SK-N-SH treated with all-trans-retinoic acid at 6 μM for 48 hours (cell line): ENCODE measurements around the gene COPG2.
"Not testable (repeated sequence)": the region's sequence is repeated elsewhere in the genome, so short reads cannot be mapped to it uniquely, and the experiment has no call there.

Experiments
- ATAC-seq: fragments of 200-7000 bp; cut with Tn5 transposase; 3 replicates; pipeline ENCODE4 v1.9.1; 2020; ENCODE audit warnings: mild to moderate bottlenecking, moderate library complexity
- ARNTL ChIP-seq: fragments of 450-650 bp; formaldehyde crosslinking; IDR thresholded peaks from 2 replicates; pipeline ENCODE4 v1.5.0; 2020; ENCODE audit warnings: low read depth, mild to moderate bottlenecking, moderate library complexity, borderline replicate concordance
- BACH2 ChIP-seq: fragments of 250-450 bp; sonication (Bioruptor Pico); IDR thresholded peaks from 2 replicates; pipeline ENCODE4 v1.9.0; 2021; ENCODE audit warnings: mild to moderate bottlenecking, borderline replicate concordance
- CREB5 ChIP-seq: fragments of 250-450 bp; sonication (Bioruptor Pico); IDR thresholded peaks from 2 replicates; pipeline ENCODE4 v1.5.1; 2020; ENCODE audit warnings: low read depth, mild to moderate bottlenecking, moderate library complexity
- CSDC2 ChIP-seq: fragments of 250-450 bp; sonication (Bioruptor Pico); IDR thresholded peaks from 2 replicates; pipeline ENCODE4 v1.5.0; 2020; ENCODE audit warnings: mild to moderate bottlenecking, moderate library complexity
- CSRNP3 ChIP-seq: fragments of 250-450 bp; sonication (Bioruptor Pico); IDR thresholded peaks from 2 replicates; pipeline ENCODE4 v1.5.1; 2021; ENCODE audit warnings: mild to moderate bottlenecking, moderate library complexity
- ESRRG ChIP-seq: fragments of 250-450 bp; sonication (Bioruptor Pico); IDR thresholded peaks from 2 replicates; pipeline ENCODE4 v1.6.1; 2021; ENCODE audit warnings: mild to moderate bottlenecking
- GLIS3 ChIP-seq: fragments of 250-450 bp; sonication (Bioruptor Pico); IDR thresholded peaks from 2 replicates; pipeline ENCODE4 v1.5.0; 2020; ENCODE audit warnings: mild to moderate bottlenecking, moderate library complexity
- ISL1 ChIP-seq: fragments of 250-450 bp; sonication (Bioruptor Pico); IDR thresholded peaks from 2 replicates; pipeline ENCODE4 v2.1.2; 2022; ENCODE audit warnings: mild to moderate bottlenecking, moderate library complexity
- OSR1 ChIP-seq: fragments of 250-450 bp; sonication (Bioruptor Pico); IDR thresholded peaks from 2 replicates; pipeline ENCODE4 v1.8.0; 2022; ENCODE audit warnings: moderate library complexity, mild to moderate bottlenecking, inconsistent platforms
- PPARA ChIP-seq: fragments of 250-450 bp; sonication (Bioruptor Pico); IDR thresholded peaks from 2 replicates; pipeline ENCODE4 v1.5.0; 2020; ENCODE audit warnings: mild to moderate bottlenecking, borderline replicate concordance
- RARB ChIP-seq: fragments of 250-450 bp; sonication (Bioruptor Pico); IDR thresholded peaks from 2 replicates; pipeline ENCODE4 v1.8.0; 2021; ENCODE audit warnings: mild to moderate bottlenecking, moderate library complexity
- SNAI2 ChIP-seq: fragments of 250-450 bp; sonication (Bioruptor Pico); IDR thresholded peaks from 2 replicates; pipeline ENCODE4 v1.5.0; 2020; ENCODE audit warnings: mild to moderate bottlenecking, moderate library complexity
- TCF4 ChIP-seq: fragments of 250-450 bp; sonication (Bioruptor Pico); IDR thresholded peaks from 2 replicates; pipeline ENCODE4 v1.8.0; 2021; ENCODE audit warnings: mild to moderate bottlenecking, moderate library complexity, borderline replicate concordance
- TSHZ2 ChIP-seq: fragments of 250-450 bp; sonication (Bioruptor Pico); IDR thresholded peaks from 2 replicates; pipeline ENCODE4 v1.5.0; 2020; ENCODE audit warnings: mild to moderate bottlenecking, moderate library complexity
- ZC3H10 ChIP-seq: fragments of 250-450 bp; sonication (Bioruptor Pico); IDR thresholded peaks from 2 replicates; pipeline ENCODE4 v1.5.1; 2021; ENCODE audit warnings: mild to moderate bottlenecking, moderate library complexity
- ZFP3 ChIP-seq: fragments of 250-450 bp; sonication (Bioruptor Pico); IDR thresholded peaks from 2 replicates; pipeline ENCODE4 v1.5.0; 2020; ENCODE audit warnings: mild to moderate bottlenecking, moderate library complexity
- ZFP30 ChIP-seq: fragments of 450-650 bp; formaldehyde crosslinking; IDR thresholded peaks from 2 replicates; pipeline ENCODE4 v1.5.0; 2022; ENCODE audit warnings: mild to moderate bottlenecking, moderate library complexity
- ZNF565 ChIP-seq: fragments of 450-650 bp; formaldehyde crosslinking; conservative IDR thresholded peaks from 2 replicates; pipeline ENCODE4 v1.5.0; 2020; ENCODE audit warnings: low read depth, mild to moderate bottlenecking, moderate library complexity
- ZNF8 ChIP-seq: fragments of 450-650 bp; formaldehyde crosslinking; IDR thresholded peaks from 2 replicates; pipeline ENCODE4 v1.5.0; 2020; ENCODE audit warnings: mild to moderate bottlenecking, moderate library complexity

The COPG2 gene

GRCh38 chr7:130700760-130701159 lies 32.2 kb upstream of the COPG2 start:
- ATAC-seq, result no peak
- no peak for TF ChIP-seq TCF4 (CRISPR knock-in tag)
- no peak for TF ChIP-seq TSHZ2 (CRISPR knock-in tag)
- TF ChIP-seq ZFP3 (CRISPR knock-in tag), result no peak
- TF ChIP-seq ZC3H10 (CRISPR knock-in tag), result no peak
- TF ChIP-seq PPARA (CRISPR knock-in tag), result no peak
- TF ChIP-seq ZNF8 (CRISPR knock-in tag), result no peak
- TF ChIP-seq OSR1 (CRISPR knock-in tag), result no peak

- TF ChIP-seq CSDC2, result no peak
Observed at GRCh38 chr7:130699686-130700085, 31.1 kb upstream of the COPG2 start.

GRCh38 chr7:130697820-130698219 lies 29.3 kb upstream of the COPG2 start:
- TF ChIP-seq CSDC2 (no peak), CREB5 (CRISPR knock-in tag) (no peak), ZFP3 (CRISPR knock-in tag) (no peak), ZFP30 (CRISPR knock-in tag) (no peak), RARB (no peak), ZNF565 (CRISPR knock-in tag) (no peak), ARNTL (CRISPR knock-in tag) (no peak), TCF4 (CRISPR knock-in tag) (no peak)
- ATAC-seq, result no peak

More at GRCh38 chr7:130699686-130700085, 31.1 kb upstream of the COPG2 start:
- ATAC-seq, result no peak

GRCh38 chr7:130695840-130696239 lies 27.3 kb upstream of the COPG2 start:
- ATAC-seq, result peak; percentile 83
- TF ChIP-seq ZNF565 (CRISPR knock-in tag), result no peak
- no peak for TF ChIP-seq CSRNP3 (CRISPR knock-in tag)
- TF ChIP-seq GLIS3 (CRISPR knock-in tag), result no peak
- no peak for TF ChIP-seq ZNF8 (CRISPR knock-in tag)
- TF ChIP-seq ESRRG (CRISPR knock-in tag), result no peak
- TF ChIP-seq ZC3H10 (CRISPR knock-in tag), result no peak
- TF ChIP-seq ISL1, result no peak
- TF ChIP-seq TCF4 (CRISPR knock-in tag), result no peak
- TF ChIP-seq BACH2 (CRISPR knock-in tag), result no peak
- TF ChIP-seq SNAI2 (CRISPR knock-in tag), result no peak
- TF ChIP-seq CREB5 (CRISPR knock-in tag), result no peak
- no peak for TF ChIP-seq ZFP30 (CRISPR knock-in tag)
- no peak for TF ChIP-seq PPARA (CRISPR knock-in tag)
- TF ChIP-seq CSDC2, result no peak
- TF ChIP-seq, all 23 proteins: peak for 0

- ATAC-seq, result not testable (repeated sequence)
- peak; percentile 73 for TF ChIP-seq ZNF8 (CRISPR knock-in tag)
Observed at GRCh38 chr7:130692396-130692795, 23.8 kb upstream of the COPG2 start.
